Stimulated activated CD8-positive, alpha-beta memory T cell treated with anti-CD3 and anti-CD28 coated beads, Interleukin-4, amount 100 ng/mL, for 1 hour (primary cell): ENCODE data around the gene ACBD3.
"Not testable (repeated sequence)": the region's sequence is repeated elsewhere in the genome, so short reads cannot be mapped to it uniquely, and the experiment has no call there.

ENCODE experiments used
- DNase-seq, 2 donors: peaks; one replicate each; pipeline ENCODE4 v3.0.0-alpha.2; 2020; ENCODE audit warnings: low read depth in 2 of 2, low spot score in 1 of 2

Gene ACBD3

GRCh38 chr1:226186124-226187018 is at the start of gene ACBD3:
TSS of gene ACBD3 (minus strand) at chr1:226186741. CDS start at chr1:226186675, 66 bp downstream.
- peak; percentile 66 to 74 for DNase-seq

DNA sequence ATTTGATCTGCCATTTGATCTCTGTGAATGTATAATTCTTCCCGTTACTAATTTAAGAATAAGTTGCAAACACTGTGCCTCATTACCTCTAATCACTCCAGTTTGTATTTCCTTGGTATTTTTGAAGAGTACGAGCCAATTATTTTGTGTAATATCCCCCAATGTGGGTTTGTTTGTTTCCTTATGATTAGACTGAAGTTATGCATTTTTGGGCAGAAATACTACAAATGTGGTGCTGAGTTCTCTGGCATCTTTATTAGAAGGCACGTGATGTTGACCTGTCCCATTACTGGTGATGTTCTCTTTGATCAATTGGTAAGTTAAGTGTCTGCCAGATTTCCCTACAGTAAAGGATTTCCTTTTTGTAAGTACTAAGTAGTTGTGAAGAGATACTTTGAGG is 47.3 kb upstream of the ACBD3 start:
- DNase-seq = no peak

- DNase-seq = no peak
Measured at GRCh38 chr1:226233293-226233692, 46.8 kb upstream of the ACBD3 start.

DNA sequence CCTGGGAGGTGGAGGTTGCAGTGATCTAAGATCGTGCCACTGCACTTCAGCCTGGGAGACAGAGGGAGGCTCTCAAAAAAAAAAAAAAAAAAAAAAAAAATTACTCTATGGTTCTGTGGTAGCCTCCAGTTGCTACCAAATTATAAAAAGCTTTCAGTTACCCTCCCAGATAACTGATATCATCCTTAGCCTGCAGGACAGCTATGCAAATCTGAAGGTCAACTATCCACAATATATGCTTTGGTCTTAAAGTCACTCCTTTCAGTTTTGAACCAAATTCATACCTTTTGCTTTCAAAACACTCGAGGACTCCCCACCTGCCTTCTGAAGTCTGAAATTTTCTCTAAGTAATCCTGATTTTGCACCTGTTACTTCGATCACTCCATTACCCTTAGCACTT is 40.1 kb upstream of the ACBD3 start:
- no peak for DNase-seq

DNA sequence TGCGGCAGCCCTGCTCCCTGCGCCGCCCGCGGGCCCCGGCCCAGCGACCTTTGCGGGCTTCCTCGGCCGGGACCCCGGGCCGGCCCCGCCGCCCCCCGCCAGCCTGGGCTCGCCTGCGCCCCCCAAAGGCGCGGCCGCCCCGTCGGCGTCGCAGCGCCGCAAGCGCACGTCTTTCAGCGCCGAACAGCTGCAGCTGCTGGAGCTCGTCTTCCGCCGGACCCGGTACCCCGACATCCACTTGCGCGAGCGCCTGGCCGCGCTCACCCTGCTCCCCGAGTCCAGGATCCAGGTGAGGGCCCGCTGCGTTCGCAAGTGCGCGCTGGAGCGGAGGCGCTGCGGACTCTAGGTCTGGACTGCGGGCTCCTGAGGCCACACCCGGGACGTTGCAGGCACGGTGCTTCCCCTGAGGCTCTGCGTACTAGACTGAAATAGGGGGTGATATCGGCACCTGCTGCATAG is 37.3 kb upstream of the ACBD3 start:
- DNase-seq = no peak

DNA sequence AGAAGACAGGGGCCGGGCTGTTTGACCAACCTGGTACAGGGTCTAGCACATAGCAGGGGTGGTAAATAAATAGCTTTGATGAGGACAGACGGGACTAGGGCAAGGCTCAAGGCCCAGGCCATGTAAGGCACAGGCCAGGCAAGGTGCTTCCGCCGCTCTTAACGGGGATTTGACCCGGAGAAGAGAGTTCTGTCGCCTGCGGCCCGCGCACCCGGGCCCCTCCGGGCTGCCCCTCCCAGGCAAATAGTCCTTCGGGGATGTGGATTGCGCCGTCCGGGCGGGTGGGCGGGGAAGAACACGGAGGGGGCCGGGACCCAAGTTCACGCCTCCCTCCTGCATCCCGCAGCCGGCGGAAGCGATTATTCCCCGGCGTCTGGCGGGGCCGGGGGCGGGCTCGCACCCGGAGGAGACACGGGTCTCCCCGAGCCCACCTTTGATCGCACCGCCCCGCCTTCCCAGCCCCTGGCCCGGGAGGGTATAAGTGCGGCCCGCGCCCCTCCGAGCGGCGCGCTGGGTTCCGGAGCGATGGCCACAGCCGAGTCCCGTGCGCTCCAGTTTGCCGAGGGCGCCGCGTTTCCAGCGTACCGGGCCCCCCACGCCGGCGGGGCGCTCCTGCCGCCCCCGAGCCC is 36.7 kb upstream of the ACBD3 start, which contains the start of gene MIXL1:
TSS of gene MIXL1 (plus strand) at position 508 of the 629 bp plus-strand sequence. CDS start at position 526, 18 bp downstream.
- no peak for DNase-seq

DNA sequence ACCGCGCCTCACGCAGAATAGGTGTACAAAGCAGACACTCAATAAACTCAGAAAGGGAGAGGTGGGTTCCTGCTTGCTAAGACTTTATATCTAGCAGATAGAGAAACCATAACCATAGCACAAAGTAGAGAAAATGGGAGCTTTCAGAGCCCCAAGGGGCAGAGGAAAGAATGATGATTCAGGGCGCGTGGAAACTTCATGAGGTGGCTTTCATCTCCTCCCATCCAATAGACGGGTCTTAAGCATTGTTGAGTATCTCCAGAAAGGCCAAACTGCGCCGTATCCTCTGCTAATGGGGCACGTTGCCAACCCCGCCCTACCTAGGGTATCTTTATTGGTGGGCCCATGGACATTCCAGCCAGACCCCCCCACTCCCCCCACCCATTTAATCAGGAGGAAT is 36.1 kb upstream of the ACBD3 start:
- DNase-seq = no peak

DNA sequence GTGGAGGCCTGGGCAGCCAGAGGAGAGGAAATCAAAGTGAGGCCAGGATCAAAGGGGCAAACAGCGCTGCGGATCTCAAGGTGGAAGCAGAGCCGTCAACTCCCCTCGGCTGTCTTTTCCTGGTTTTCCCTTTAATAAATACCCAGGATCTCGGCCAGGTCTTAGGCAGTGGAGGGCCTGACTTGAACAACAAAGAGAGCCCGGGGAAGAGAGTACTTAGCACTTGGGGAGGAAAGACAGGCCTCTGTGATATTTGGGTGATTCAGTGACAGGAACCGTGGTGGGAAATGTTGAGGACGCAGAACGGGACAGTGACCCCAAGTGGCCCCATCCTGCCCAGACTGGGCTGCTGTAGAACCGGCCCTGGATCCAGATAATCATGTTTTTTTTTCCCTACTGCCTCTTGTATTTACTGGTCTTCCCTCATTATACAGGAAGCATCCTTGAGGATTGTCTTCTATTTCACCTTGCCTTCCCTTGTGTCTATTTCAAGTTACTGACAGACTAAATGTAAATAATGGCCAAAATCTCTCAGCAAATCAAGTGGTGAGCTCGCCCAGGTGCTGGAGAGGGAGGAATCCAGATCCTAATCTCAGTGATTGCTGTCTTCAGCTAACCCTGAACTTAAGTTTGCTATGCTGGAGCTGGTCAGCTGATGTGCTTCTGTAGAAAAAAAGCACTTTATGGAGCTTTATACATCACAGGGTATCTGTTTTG is 34.1 kb upstream of the ACBD3 start:
- DNase-seq = no peak

DNA sequence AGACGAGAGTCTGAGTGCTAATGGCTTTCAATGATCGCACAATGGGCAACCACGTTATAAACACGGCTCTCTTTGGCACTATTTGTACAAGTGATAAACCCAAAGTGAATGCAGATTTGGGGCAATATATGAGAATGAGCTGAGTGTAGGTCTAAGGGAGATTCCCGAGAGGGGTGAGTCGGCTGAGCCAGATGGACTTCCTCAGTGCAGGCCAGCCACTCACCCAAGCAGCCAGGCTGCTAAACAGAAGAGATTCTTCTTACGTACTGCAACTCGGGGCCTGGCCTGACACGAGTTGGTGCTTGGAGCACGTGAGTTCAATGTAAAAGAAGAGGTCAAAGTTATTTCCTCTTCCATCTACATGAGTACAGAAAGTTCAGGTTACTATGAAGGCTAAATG is 30.7 kb upstream of the ACBD3 start:
- DNase-seq = no peak

- DNase-seq = no peak
Measured at GRCh38 chr1:226216056-226216455, 29.5 kb upstream of the ACBD3 start.

DNA sequence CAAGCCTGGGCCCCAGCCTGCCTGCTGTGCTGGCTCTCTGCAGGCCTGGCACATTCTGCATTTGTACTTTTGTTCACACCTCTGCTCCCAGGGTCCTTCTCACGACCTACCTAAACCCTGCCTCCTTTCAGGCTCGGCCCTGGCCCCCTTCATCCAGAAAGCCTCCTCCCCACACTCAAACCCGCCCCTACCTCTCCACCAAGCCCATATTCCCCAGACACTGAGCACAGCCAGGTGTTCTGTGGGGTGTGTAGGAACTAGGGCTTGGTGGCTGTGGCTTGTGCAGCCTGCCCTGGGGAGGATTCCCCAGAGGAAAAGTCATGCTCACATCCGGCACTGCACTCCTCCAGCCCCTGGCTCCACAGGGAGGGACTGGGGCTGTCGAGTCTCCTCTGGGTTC is 28.7 kb upstream of the ACBD3 start:
- no peak for DNase-seq

GRCh38 chr1:226212545-226212944 is 26.0 kb upstream of the ACBD3 start:
- no peak for DNase-seq

- DNase-seq = no peak
Measured at GRCh38 chr1:226211181-226211821, 24.8 kb upstream of the ACBD3 start.

GRCh38 chr1:226210571-226211176 is 24.1 kb upstream of the ACBD3 start:
- DNase-seq = no peak

- DNase-seq = no peak
Measured at GRCh38 chr1:226209307-226210059, 22.9 kb upstream of the ACBD3 start.

- DNase-seq = no peak
Measured at GRCh38 chr1:226207048-226207447, 20.5 kb upstream of the ACBD3 start.

GRCh38 chr1:226204198-226204597 is 17.7 kb upstream of the ACBD3 start:
- DNase-seq = no peak

- DNase-seq = no peak
Measured at GRCh38 chr1:226203655-226204054, 17.1 kb upstream of the ACBD3 start.

- no peak for DNase-seq
Measured at GRCh38 chr1:226203240-226203639, 16.7 kb upstream of the ACBD3 start.

- not testable (repeated sequence) for DNase-seq
Measured at GRCh38 chr1:226202666-226203065, 16.1 kb upstream of the ACBD3 start.
